ENCODE measurements around the gene RAB36.

GRCh38 chr22:23120415-23120899 lies 24.8 kb upstream of the RAB36 start:
- TF ChIP-seq CTCF (conservative IDR thresholded peaks at IDR 0.05; ENCODE audit: low read depth, low read length) (no peak), EZH2 (IDR thresholded peaks at IDR 0.05; ENCODE audit: low read length, unreplicated experiment) (no peak), EZH2phosphoT487 (IDR thresholded peaks at IDR 0.05; ENCODE audit: borderline replicate concordance, low read length) (no peak)

All from PC-3 (cell line).